ENCODE results near the gene P2RY14. TPM values are rescaled to one million over a fixed set of nuclear protein-coding genes. Genes with fewer than 3 reads are reported as not detected.

The P2RY14 gene
- polyA plus RNA-seq, 6 donors from 2014 or later: 35.9 to 74.9 (median 53.4) TPM

DNA sequence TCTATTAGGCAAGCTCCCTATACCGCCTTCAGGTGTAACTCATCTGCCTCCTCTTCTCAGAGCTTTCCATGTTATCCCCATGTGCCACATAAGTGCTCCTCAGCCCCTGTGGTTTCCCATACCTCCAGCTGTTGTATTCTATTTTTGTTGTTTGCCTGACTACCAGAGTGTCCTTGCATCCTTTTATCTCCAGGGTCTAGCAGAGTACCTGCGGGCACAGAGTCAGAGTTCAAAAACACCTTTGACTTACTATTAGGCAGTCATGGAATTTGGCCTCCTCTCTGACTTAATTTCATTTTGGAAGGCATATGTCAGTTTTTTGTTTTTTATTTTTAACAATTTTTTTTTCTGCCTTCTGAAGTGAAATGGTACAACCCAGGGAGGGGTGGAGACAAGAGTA, 31.2 kb upstream of the P2RY14 start:
- no peak overlapping the region for H3K4me3 Mint-ChIP-seq
- ATAC-seq (ENCODE audit: low read depth in 2 of 2): no peak
- H3K36me3 Mint-ChIP-seq: no peaks in the 10 kb centered on the region
- H3K27me3 Mint-ChIP-seq: no peaks in the 10 kb centered on the region
- H3K27ac Mint-ChIP-seq: no peak overlapping the region
- no peaks in the 10 kb centered on the region for H3K4me1 Mint-ChIP-seq
- no peaks in the 10 kb centered on the region for H3K9me3 Mint-ChIP-seq
- no peak for DNase-seq

DNA sequence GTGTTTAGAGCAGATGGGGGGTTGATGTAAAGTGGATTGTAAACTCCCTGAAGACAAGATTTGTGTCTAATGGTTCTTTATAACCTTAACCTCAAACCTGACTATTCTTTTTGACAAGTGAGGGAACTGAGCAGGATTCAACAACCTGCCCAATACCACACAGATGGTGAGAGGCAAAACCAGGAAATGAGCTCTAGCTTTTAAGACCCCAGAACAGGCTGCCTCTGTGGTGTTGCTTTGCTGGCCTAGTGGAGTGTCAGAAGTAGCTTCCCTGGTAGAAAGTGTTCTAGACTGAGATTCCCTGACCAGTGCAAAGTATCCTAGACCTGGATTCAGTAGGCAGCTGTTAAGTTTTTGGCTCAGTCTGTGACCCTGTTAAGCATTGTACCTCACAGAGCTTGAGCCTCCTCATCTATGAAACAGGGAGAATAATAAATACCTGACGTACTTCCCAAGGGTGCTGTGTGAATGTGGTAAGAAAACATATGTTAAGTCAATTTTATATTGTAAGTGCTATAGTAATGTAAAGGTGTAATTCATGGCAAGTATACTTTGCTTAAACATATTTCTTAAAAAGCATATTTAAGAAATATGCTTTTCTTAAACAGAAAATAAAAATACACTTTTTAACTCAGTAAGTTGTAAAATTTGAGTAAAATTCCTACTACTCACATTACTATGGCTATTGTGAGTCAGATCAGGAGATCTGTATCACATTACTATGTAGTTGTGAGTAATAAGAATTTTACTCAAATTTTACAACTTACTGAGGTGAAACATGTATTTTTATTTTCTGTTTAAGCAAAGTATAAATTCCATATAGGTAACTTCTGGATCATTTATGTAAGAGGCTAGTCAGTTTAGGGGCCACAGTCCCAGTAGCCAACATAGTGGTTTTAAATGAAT, 29.5 kb upstream of the P2RY14 start:
- Mint-ChIP-seq H3K27ac (peak overlapping the region in 1 of 6 donors; percentile 39), H3K9me3 (no peaks in the 10 kb centered on the region), H3K4me3 (no peak overlapping the region), H3K4me1 (no peaks in the 10 kb centered on the region), H3K36me3 (no peaks in the 10 kb centered on the region), H3K27me3 (peaks cover 0 to 8% (median 4%) of the 10 kb centered on the region in 3 donors)
- ATAC-seq (ENCODE audit: low read depth in 2 of 2) (no peak), DNase-seq (no peak)

DNA sequence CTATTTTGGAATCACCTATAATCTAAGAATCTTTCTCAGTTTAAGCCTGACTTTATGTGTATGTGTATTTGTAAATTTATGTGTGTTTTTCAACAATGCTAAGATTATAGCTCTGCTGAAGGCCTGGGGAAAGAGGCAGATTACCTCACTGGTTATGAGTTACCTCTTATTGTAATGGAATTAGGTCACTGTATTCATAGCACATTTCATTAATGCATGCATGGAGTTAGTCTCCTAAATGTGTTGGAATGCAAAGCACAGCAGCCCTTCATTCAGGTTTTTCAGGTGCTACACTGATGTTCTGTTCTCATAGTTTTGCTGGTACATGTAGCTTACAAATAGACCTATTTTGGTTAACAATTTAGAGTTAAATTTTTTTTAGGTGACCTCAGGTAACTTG, 28.8 kb upstream of the P2RY14 start:
- peaks cover 0 to 8% (median 5%) of the 10 kb centered on the region in 3 donors for H3K27me3 Mint-ChIP-seq
- H3K9me3 Mint-ChIP-seq: no peaks in the 10 kb centered on the region
- no peaks in the 10 kb centered on the region for H3K4me1 Mint-ChIP-seq
- H3K27ac Mint-ChIP-seq: no peak overlapping the region
- H3K36me3 Mint-ChIP-seq: no peaks in the 10 kb centered on the region
- no peak overlapping the region for H3K4me3 Mint-ChIP-seq
- DNase-seq: no peak
- ATAC-seq (ENCODE audit: low read depth in 2 of 2): no peak

DNA sequence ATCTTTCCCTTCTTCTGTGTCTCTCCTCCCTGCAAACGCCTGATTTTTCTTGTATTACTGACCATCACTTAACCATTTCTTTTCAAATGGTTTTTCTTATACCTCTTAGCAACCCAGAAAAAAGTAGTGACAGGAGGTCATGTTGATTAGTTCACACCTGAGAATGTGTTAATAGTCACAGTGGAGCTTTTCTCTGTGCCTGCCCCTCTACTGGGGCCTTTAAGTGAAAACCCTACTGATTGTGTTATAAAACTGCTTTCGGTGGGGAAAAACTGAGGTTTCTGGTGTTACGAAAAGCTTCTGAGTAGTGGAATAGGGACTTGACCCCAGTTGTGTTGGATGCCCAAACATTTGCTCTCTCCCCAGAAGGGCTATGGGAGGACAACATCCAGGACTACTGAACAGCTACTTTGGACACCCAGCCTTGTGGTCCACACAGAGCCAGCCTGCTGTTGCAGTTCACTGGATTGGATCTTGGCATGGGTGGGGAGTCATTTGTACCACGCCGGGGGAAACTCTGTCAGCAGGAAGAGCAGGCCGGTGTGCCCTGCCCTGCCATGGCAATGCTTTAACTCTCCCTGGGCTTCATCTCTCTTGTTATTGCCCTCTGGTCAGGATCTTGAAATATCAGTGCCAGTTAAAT, 27.9 kb upstream of the P2RY14 start:
- Mint-ChIP-seq H3K4me1 (no peaks in the 10 kb centered on the region), H3K27ac (no peak overlapping the region)

DNA sequence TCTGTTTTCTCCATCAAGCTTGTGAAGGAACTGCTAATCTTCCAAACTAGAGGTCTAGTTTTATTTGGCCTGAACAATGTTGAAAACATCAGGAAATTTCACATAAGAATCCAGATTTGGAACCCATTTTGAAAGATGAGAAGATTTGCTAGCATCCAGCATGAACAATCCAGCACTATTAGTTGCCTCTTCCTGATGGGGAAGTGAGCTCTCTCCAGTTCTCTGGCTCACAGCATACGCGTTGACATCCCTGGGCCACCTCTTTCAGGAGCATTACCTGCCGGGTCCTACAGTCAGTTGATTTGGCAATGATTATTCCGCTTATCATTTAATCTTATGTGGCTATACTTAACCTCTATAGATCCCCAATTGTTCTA, 27.4 kb upstream of the P2RY14 start:
- no peak overlapping the region for H3K27ac Mint-ChIP-seq

More for the DNA sequence above, 27.9 kb upstream of the P2RY14 start:
- ATAC-seq (ENCODE audit: low read depth in 2 of 2) (no peak), DNase-seq (no peak)
- H3K4me3 Mint-ChIP-seq: no peak overlapping the region
- no peaks in the 10 kb centered on the region for H3K9me3 Mint-ChIP-seq
- H3K27me3 Mint-ChIP-seq: peaks cover 0 to 8% (median 5%) of the 10 kb centered on the region in 3 donors
- H3K36me3 Mint-ChIP-seq: no peaks in the 10 kb centered on the region

DNA sequence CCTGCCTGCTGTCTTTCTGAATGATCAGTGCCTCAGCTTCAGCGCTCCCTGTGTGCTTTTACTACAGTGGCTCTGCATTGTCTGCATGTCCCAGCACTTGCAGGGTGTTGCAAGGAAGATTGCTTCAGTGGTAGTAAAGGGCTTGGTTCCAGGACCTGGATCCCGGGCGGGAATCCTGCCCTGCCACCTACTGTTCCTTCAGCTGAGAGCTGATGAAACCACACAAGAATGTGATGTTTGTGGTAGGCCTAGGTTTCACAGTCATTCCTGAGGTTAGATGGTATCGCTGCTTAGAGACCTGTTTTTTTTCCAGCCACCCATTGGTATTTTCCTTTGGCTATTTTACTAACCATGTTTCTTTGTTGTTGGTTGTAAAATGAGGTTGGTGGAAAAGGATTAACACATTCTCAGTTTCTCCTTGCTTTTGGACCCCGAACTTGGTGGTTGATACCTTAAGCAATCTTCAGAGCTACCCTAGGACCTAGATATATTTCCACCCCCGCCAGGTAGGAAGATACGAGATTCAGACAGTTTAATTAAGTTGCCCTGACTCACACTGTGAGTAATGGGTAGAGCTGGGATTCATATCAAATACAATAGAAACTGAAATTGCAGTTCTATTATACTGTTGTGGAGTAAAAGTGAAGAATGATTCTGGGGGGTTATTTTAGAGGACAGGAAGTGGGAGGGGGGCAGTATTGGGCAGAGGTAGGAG, 26.9 kb upstream of the P2RY14 start:
- Mint-ChIP-seq H3K9me3 (no peaks in the 10 kb centered on the region), H3K36me3 (no peaks in the 10 kb centered on the region), H3K27ac (no peak overlapping the region), H3K4me3 (no peak overlapping the region), H3K27me3 (peaks cover 0 to 8% (median 7%) of the 10 kb centered on the region in 3 donors), H3K4me1 (no peaks in the 10 kb centered on the region)
- ATAC-seq (ENCODE audit: low read depth in 2 of 2) (no peak), DNase-seq (no peak)

More for the DNA sequence above, 27.4 kb upstream of the P2RY14 start:
- H3K4me3 Mint-ChIP-seq: no peak overlapping the region
- no peaks in the 10 kb centered on the region for H3K9me3 Mint-ChIP-seq
- no peak for DNase-seq
- no peak for ATAC-seq (ENCODE audit: low read depth in 2 of 2)
- no peaks in the 10 kb centered on the region for H3K4me1 Mint-ChIP-seq
- no peaks in the 10 kb centered on the region for H3K36me3 Mint-ChIP-seq
- H3K27me3 Mint-ChIP-seq: peaks cover 0 to 8% (median 5%) of the 10 kb centered on the region in 3 donors

DNA sequence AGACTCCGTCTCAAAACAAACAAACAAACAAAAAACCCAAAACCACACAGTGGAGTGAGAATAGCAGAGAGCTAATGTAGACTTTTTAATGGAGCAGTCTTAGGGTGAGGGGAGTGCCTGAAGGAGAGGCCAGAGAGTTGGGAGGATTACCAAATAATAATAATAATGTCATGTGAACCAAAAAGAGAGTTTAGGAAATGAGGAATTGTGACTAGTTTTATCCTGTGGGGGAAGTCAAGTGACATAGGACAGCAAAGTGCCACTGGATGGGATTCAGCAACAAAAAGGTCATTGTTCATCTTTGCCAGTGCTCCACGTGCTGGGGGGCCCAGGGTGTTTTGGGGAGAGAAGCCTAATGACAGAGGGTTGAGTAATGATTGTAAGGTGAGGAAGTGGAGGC, 25.4 kb upstream of the P2RY14 start:
- H3K27ac Mint-ChIP-seq: peak overlapping the region in 1 of 6 donors; percentile 61
- DNase-seq (no peak), ATAC-seq (ENCODE audit: low read depth in 2 of 2) (no peak)
- H3K4me1 Mint-ChIP-seq: no peaks in the 10 kb centered on the region
- no peaks in the 10 kb centered on the region for H3K36me3 Mint-ChIP-seq
- no peak overlapping the region for H3K4me3 Mint-ChIP-seq
- peaks cover 0 to 8% (median 8%) of the 10 kb centered on the region in 3 donors for H3K27me3 Mint-ChIP-seq
- no peaks in the 10 kb centered on the region for H3K9me3 Mint-ChIP-seq

DNA sequence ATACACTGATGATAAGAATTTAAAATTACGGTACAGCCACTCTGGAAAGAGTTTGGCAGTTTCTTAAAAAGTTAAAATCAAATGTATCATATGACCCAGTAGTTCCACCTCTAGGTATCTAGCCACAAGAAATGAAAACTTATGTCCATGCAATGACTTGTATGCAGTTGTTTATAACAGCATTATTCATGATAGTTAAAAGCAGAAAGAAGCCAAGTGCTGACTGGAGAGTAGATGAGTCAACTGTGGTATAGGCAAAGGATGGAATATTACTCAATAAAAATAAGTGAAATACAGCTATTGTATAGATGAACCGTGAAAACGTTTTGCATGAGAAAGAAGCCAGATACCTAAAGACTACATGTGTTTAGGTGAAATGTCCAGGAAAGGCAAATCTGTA, 23.4 kb upstream of the P2RY14 start:
- Mint-ChIP-seq H3K27ac (peak overlapping the region in 1 of 6 donors; percentile 9), H3K27me3 (peaks cover 0 to 8% (median 8%) of the 10 kb centered on the region in 3 donors), H3K9me3 (no peaks in the 10 kb centered on the region), H3K4me3 (no peak overlapping the region), H3K4me1 (no peaks in the 10 kb centered on the region), H3K36me3 (no peaks in the 10 kb centered on the region)
- ATAC-seq (ENCODE audit: low read depth in 2 of 2) (no peak), DNase-seq (no peak)

DNA sequence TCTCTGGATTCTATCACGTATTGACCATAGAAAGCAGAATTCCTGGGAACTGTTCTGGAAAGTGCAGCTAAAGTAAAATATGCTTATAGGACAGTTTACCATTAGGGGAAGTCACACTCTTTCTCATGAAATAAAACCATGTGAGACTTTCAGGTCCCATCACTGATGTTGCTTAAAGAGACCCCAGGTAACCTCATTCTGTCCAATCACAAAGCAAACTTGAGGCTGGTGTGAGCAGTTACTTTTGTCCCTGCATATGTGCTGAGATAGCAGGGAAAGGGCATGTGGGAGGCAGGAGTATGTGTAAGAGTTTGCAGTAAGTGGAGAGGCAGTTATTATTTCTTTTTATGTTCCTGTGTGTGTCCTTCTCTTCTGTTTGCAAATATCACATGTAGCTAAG, 22.2 kb upstream of the P2RY14 start:
- Mint-ChIP-seq H3K27ac (no peak overlapping the region), H3K27me3 (peaks cover 0 to 8% (median 8%) of the 10 kb centered on the region in 3 donors), H3K4me1 (no peaks in the 10 kb centered on the region), H3K9me3 (no peaks in the 10 kb centered on the region), H3K4me3 (no peak overlapping the region), H3K36me3 (no peaks in the 10 kb centered on the region)
- no peak for DNase-seq
- no peak for ATAC-seq (ENCODE audit: low read depth in 2 of 2)

DNA sequence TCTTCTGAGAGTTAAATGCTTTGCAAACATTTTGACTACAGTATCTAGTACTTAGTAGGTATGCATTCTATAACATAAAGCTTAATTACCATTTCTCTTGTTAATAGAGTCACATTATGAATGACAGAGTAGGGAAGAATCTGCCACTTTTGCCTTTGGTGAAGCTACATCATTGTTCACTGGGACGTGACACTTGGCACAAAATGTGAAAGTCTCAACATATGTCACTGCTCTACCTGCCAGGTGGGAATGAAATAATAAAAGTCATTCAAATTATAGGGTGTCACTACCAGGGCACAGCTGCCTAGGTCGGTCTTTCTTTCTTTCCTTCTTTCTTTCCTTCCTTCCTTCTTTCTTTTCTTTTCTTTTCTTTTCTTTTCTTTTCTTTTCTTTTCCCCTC, 20.7 kb upstream of the P2RY14 start:
- ATAC-seq (ENCODE audit: low read depth in 2 of 2): no peak
- H3K4me1 Mint-ChIP-seq: no peaks in the 10 kb centered on the region
- no peak overlapping the region for H3K27ac Mint-ChIP-seq
- H3K36me3 Mint-ChIP-seq: no peaks in the 10 kb centered on the region
- peaks cover 0 to 8% (median 8%) of the 10 kb centered on the region in 3 donors for H3K27me3 Mint-ChIP-seq
- H3K9me3 Mint-ChIP-seq: no peaks in the 10 kb centered on the region
- no peak for DNase-seq
- H3K4me3 Mint-ChIP-seq: no peak overlapping the region

DNA sequence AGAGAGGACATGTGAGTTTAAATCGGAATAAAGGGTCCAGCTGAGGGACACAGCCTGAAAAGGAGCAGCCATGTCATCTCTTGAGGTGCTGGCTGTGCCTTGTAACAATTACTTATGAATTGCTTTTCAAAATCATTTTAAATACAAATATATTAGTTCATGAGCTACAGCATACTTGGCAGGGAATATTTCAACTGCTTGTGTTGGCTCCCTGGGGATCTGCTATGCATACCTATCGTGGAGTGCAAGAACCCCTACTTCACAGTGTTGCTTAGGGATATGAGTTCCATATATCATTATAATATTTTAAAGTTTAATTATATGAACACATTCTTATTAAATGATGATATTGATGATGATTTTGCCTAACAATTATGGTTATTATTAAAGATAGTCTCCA, 19.1 kb upstream of the P2RY14 start:
- peaks cover 0 to 3% (median 0%) of the 10 kb centered on the region in 3 donors for H3K27me3 Mint-ChIP-seq
- H3K9me3 Mint-ChIP-seq: no peaks in the 10 kb centered on the region
- ATAC-seq (ENCODE audit: low read depth in 2 of 2): no peak
- H3K4me3 Mint-ChIP-seq: no peak overlapping the region
- H3K36me3 Mint-ChIP-seq: no peaks in the 10 kb centered on the region
- no peaks in the 10 kb centered on the region for H3K4me1 Mint-ChIP-seq
- no peak for DNase-seq
- no peak overlapping the region for H3K27ac Mint-ChIP-seq

DNA sequence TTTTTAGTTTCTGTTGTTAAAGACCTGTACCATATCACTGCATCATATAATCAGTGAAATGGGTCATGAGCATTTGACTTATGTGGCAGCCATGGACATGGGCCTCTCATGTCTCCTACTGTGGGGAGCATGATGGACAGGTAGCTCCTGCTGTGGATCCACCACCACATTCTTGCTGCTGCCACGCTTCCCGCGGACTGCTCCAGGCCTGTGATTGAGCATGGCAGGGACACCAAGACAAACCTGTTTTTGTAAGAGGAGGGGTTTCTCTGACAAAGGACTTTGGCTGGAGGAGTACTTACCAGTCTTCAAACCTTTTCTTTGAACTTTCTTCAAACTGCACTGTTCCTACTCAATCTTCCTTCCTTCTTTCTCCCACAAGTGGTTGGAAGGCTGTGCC, 17.9 kb upstream of the P2RY14 start:
- DNase-seq (no peak), ATAC-seq (ENCODE audit: low read depth in 2 of 2) (no peak)
- no peaks in the 10 kb centered on the region for H3K9me3 Mint-ChIP-seq
- no peaks in the 10 kb centered on the region for H3K36me3 Mint-ChIP-seq
- H3K27me3 Mint-ChIP-seq: peaks cover 0 to 7% (median 0%) of the 10 kb centered on the region in 3 donors
- no peak overlapping the region for H3K4me3 Mint-ChIP-seq
- no peak overlapping the region for H3K27ac Mint-ChIP-seq
- H3K4me1 Mint-ChIP-seq: no peaks in the 10 kb centered on the region

DNA sequence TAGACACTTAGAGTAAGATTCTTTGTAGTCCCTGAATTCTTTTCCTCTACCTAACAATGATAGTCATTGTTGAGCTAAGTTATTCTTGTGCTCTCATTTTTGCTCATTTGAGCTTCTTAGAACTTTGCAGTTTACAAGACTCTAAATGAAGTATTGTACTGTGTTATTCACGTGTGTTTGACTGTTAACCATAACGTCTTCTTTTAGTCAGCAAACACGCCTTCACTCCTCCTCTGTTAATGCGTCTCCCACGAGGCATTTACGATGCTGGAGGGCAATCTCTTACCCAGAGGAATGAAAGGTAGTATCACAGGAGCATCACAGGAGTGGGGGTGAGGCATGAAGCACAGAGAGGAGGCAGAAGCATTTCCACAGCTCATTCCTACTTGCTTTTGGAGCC, 14.8 kb upstream of the P2RY14 start:
- Mint-ChIP-seq H3K27ac (no peak overlapping the region), H3K9me3 (no peaks in the 10 kb centered on the region), H3K4me3 (no peak overlapping the region), H3K4me1 (no peaks in the 10 kb centered on the region), H3K27me3 (peaks cover 0 to 4% (median 0%) of the 10 kb centered on the region in 3 donors), H3K36me3 (no peaks in the 10 kb centered on the region)
- DNase-seq (no peak), ATAC-seq (ENCODE audit: low read depth in 2 of 2) (no peak)
